ENCODE measurements around the gene ACSS3. TPM values are rescaled to one million over a fixed set of nuclear protein-coding genes. Genes with fewer than 3 reads are reported as not detected.

ACSS3 gene
- total RNA-seq, 6 donors from 2014 or later, result 23.5 to 61.8 (median 26.0) TPM

DNA sequence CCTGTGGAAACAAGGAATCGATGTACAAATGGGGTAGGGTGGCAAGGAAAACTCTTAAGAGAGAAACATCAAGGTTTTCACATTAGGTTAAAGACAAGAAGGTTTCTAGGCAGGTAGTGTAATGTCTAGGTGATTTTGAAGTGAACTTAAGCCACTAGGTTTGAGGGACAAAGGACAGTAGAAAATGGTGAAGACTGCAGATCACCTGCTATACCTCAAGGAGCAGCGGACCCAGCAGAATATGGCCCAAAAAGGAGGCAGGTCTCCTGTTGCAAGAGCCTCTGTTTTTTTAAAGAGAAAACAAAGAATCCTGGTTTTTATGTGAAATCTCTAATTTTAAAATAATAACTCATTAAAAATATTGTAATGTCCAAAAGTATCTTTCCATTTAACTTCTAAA, 178.1 kb downstream of the ACSS3 start:
- no peak overlapping the region for H3K4me3 ChIP-seq
- H3K36me3 ChIP-seq, result peaks cover 0 to 4% (median 0%) of the 10 kb centered on the region in 4 donors
- no peak for TF ChIP-seq POLR2A (IDR thresholded peaks at IDR 0.05)
- TF ChIP-seq, protein P1, sequence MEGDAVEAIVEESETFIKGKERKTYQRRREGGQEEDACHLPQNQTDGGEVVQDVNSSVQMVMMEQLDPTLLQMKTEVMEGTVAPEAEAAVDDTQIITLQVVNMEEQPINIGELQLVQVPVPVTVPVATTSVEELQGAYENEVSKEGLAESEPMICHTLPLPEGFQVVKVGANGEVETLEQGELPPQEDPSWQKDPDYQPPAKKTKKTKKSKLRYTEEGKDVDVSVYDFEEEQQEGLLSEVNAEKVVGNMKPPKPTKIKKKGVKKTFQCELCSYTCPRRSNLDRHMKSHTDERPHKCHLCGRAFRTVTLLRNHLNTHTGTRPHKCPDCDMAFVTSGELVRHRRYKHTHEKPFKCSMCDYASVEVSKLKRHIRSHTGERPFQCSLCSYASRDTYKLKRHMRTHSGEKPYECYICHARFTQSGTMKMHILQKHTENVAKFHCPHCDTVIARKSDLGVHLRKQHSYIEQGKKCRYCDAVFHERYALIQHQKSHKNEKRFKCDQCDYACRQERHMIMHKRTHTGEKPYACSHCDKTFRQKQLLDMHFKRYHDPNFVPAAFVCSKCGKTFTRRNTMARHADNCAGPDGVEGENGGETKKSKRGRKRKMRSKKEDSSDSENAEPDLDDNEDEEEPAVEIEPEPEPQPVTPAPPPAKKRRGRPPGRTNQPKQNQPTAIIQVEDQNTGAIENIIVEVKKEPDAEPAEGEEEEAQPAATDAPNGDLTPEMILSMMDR (IDR thresholded peaks at IDR 0.05), result no peak
- TF ChIP-seq POLR2AphosphoS5 (IDR thresholded peaks at IDR 0.05), result no peak
- TF ChIP-seq EP300 (IDR thresholded peaks at IDR 0.05), result no peak
- no peak for ATAC-seq (ENCODE audit: low FRiP score in 2 of 2)
- WGBS, 2 donors, result 88 to 93% methylated on average over 2 of the region's 2 CpGs
- no peaks in the 10 kb centered on the region for H3K4me1 ChIP-seq
- no peak overlapping the region for H3K27ac ChIP-seq
- H3K27me3 ChIP-seq, result no peaks in the 10 kb centered on the region
- DNase-seq, result no peak
- H3K9me3 ChIP-seq, result no peaks in the 10 kb centered on the region

DNA sequence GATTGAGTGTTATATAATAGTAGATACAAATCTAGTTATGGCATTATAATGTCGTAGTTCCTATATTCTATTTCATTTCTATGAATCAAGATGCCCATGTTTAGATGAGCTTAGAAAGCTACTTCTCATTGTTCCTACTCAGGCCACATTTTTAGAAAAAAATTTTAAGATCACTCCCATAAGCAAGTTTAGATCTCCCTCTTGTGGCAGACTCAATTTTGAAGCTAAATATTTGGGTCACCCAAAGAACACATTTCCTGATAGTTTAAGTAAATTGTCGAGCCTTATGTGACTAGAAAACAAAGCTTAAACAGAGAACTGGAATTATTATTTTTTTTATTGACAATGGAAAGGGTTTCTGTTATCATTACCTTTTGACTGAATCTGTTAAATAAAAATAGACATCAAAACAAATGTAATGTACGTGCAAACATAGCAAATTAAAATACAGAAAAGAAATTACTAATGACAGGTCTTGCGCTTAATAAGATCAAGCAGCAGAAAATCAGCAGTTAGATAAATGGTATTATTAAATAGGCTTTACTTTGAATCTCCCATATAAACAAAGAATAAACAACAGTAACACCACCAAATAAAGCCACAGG, 180.2 kb downstream of the ACSS3 start:
- ATAC-seq (ENCODE audit: low FRiP score in 2 of 2), result no peak
- H3K36me3 ChIP-seq, result peaks cover 0 to 4% (median 0%) of the 10 kb centered on the region in 4 donors
- no peak for TF ChIP-seq POLR2A (IDR thresholded peaks at IDR 0.05)
- TF ChIP-seq, protein P1 (IDR thresholded peaks at IDR 0.05), result peak in 1 of 6 experiments; percentile 22
- TF ChIP-seq POLR2AphosphoS5 (IDR thresholded peaks at IDR 0.05), result no peak
- TF ChIP-seq EP300 (IDR thresholded peaks at IDR 0.05), result no peak
- no peak for DNase-seq
- H3K9me3 ChIP-seq, result no peaks in the 10 kb centered on the region
- H3K4me1 ChIP-seq, result no peaks in the 10 kb centered on the region
- no peak overlapping the region for H3K27ac ChIP-seq
- no peaks in the 10 kb centered on the region for H3K27me3 ChIP-seq
- WGBS, 2 donors, result 52 to 60% methylated on average over 4 of the region's 4 CpGs
- no peak overlapping the region for H3K4me3 ChIP-seq

DNA sequence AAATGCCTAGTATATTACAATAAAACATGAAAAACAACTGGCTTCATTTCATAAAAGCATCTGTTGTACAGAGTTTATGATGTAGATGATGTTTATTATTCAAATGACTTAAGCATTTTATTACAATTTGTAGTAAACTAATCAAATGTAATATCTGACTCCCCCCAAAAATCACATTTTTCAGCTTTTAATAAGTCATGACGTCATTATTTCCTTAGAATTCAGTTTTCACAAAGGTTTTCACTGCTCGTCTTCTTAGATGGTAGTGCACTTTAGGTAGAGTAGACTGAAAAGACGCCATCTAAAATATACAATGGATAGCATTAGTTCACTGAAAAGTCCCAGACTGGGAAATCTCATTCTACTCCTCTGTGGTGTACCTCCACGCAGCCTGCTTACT, 181.5 kb downstream of the ACSS3 start:
- Histone ChIP-seq H3K36me3 (no peaks in the 10 kb centered on the region), H3K4me1 (no peaks in the 10 kb centered on the region), H3K27me3 (no peaks in the 10 kb centered on the region), H3K27ac (no peak overlapping the region), H3K9me3 (no peaks in the 10 kb centered on the region), H3K4me3 (no peak overlapping the region)
- 83 to 87% methylated on average over 4 of the region's 4 CpGs for WGBS, 2 donors
- DNase-seq (no peak), ATAC-seq (ENCODE audit: low FRiP score in 2 of 2) (no peak)
- TF ChIP-seq, protein P1 (IDR thresholded peaks at IDR 0.05), result no peak
- TF ChIP-seq POLR2A (IDR thresholded peaks at IDR 0.05), result no peak
- no peak for TF ChIP-seq POLR2AphosphoS5 (IDR thresholded peaks at IDR 0.05)
- no peak for TF ChIP-seq EP300 (IDR thresholded peaks at IDR 0.05)

DNA sequence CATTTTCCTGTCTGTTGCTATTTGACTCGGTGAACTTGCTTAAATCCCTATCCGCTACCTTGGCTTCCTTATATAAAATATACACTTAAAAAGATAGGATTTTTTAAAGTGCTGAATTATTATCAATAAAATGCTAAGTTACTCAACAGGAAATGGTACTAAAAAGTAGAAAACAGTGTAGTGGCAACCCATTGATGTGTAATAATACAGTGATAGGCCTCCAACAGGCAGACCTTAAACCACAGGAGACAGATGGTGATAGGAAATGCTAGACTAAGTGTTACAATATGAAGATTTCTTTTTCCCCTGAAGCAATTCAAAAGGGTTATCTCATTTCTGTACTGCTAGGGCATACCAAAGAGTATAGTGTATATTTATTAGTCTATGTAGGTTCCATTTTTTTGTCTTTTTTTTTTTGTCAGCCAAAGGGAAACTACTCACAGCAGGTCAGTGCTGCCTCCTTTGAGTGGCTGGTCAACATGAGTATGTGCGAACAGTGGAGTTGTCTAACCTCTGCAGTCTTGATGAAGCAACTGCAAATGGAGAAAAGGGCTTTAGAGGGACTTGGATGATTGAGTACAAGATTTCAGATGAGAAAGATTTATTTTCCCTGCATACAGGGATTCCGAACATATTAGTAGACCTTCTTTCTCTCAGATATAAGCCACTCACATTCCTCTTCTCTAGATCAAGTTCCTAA, 183.8 kb downstream of the ACSS3 start:
- H3K27me3 ChIP-seq, result no peaks in the 10 kb centered on the region
- H3K9me3 ChIP-seq, result no peaks in the 10 kb centered on the region
- H3K4me1 ChIP-seq, result no peaks in the 10 kb centered on the region
- H3K4me3 ChIP-seq, result no peak overlapping the region
- TF ChIP-seq, protein P1 (IDR thresholded peaks at IDR 0.05), result no peak
- no peak for TF ChIP-seq EP300 (IDR thresholded peaks at IDR 0.05)
- no peak for TF ChIP-seq POLR2A (IDR thresholded peaks at IDR 0.05)
- no peak for TF ChIP-seq POLR2AphosphoS5 (IDR thresholded peaks at IDR 0.05)
- H3K36me3 ChIP-seq, result no peaks in the 10 kb centered on the region
- no peak overlapping the region for H3K27ac ChIP-seq
- DNase-seq, result no peak
- no peak for ATAC-seq (ENCODE audit: low FRiP score in 2 of 2)
- WGBS, 2 donors, result 89 to 90% methylated on average over 4 of the region's 4 CpGs
